GM04504 (cell line): ENCODE measurements around the gene HDLBP.

Source experiments
- DNase-seq: peaks from one replicate; pipeline ENCODE4 v3.0.0-alpha.2; 2012; ENCODE audit warnings: low read depth

Gene HDLBP

GRCh38 chr2:241273210-241274020, 42.1 kb downstream of the HDLBP start:
- no peak for DNase-seq

- peak; percentile 49 for DNase-seq
Observed at GRCh38 chr2:241272303-241273209, 42.9 kb downstream of the HDLBP start.

GRCh38 chr2:241271706-241272302, 43.7 kb downstream of the HDLBP start:
- DNase-seq, result peak; percentile 72

GRCh38 chr2:241270531-241270930, 44.9 kb downstream of the HDLBP start:
- DNase-seq, result no peak

- no peak for DNase-seq
Observed at GRCh38 chr2:241269707-241270520, 45.6 kb downstream of the HDLBP start.

GRCh38 chr2:241268716-241269445, 46.6 kb downstream of the HDLBP start:
- peak; percentile 68 for DNase-seq

- DNase-seq, result no peak
Observed at GRCh38 chr2:241268306-241268705, 47.2 kb downstream of the HDLBP start.

- DNase-seq, result no peak
Observed at GRCh38 chr2:241267249-241268067, 48.0 kb downstream of the HDLBP start.

GRCh38 chr2:241265506-241265905, 50.0 kb downstream of the HDLBP start:
- DNase-seq, result no peak

- DNase-seq, result no peak
Observed at GRCh38 chr2:241263061-241263460, 52.4 kb downstream of the HDLBP start.

- DNase-seq, result no peak
Observed at GRCh38 chr2:241261628-241262027, 53.8 kb downstream of the HDLBP start.

- DNase-seq, result no peak
Observed at GRCh38 chr2:241260911-241261310, 54.6 kb downstream of the HDLBP start.

- no peak for DNase-seq
Observed at GRCh38 chr2:241258505-241259280, 56.8 kb downstream of the HDLBP start.

- no peak for DNase-seq
Observed at GRCh38 chr2:241257419-241258032, 57.9 kb downstream of the HDLBP start.

GRCh38 chr2:241256168-241256545, 59.3 kb downstream of the HDLBP start:
- no peak for DNase-seq

- no peak for DNase-seq
Observed at GRCh38 chr2:241255542-241256167, 59.8 kb downstream of the HDLBP start.

- no peak for DNase-seq
Observed at GRCh38 chr2:241254904-241255351, 60.5 kb downstream of the HDLBP start.

GRCh38 chr2:241252778-241253475, 62.5 kb downstream of the HDLBP start:
- DNase-seq, result no peak
